Thoracic aorta (tissue), 2 donors: ENCODE measurements around the gene TRIM9. TPM values are rescaled to one million over a fixed set of nuclear protein-coding genes. Genes with fewer than 3 reads are reported as not detected.

Experiments
- ATAC-seq: fragments of 150-250 bp; one replicate; pipeline ENCODE4 v1.8.0; 2017; ENCODE audit warnings: low read depth; ENCODE audit not compliant: insufficient number of reproducible peaks, low FRiP score
- DNase-seq: peaks from one replicate; pipeline ENCODE4 v3.0.0-alpha.2; 2020; ENCODE audit warnings: low spot score
- H3K27ac ChIP-seq, 2 donors: fragments of 200-600 bp; sonication (generic); 1 replicate in 1 of 2; 2 replicates in 1 of 2; pipeline ENCODE4 v1.5.1; 2016; ENCODE audit warnings: mild to moderate bottlenecking in 2 of 2, moderate library complexity in 2 of 2
- H3K27me3 ChIP-seq: fragments of 200-600 bp; sonication (generic); replicated peaks from 2 replicates; pipeline ENCODE4 v1.6.0; 2016; ENCODE audit warnings: mild to moderate bottlenecking; ENCODE audit not compliant: insufficient read depth
- H3K36me3 ChIP-seq: fragments of 200-600 bp; sonication (generic); one replicate; pipeline ENCODE4 v1.5.1; 2016
- H3K4me1 ChIP-seq, 2 donors: fragments of 200-600 bp; sonication (generic); 1 replicate in 1 of 2; 2 replicates in 1 of 2; pipeline versions ENCODE4 v1.5.1 to v1.6.0; 2016; ENCODE audit warnings: low read depth in 2 of 2, mild to moderate bottlenecking in 1 of 2; ENCODE audit not compliant: control insufficient read depth in 1 of 2
- H3K4me3 ChIP-seq: fragments of 200-600 bp; sonication (generic); 2 replicates; pipeline ENCODE4 v1.5.1; 2016; ENCODE audit warnings: mild to moderate bottlenecking
- H3K9me3 ChIP-seq: fragments of 200-600 bp; sonication (generic); 2 replicates; pipeline ENCODE4 v1.5.1; 2016
- total RNA-seq, 2 donors: library from RNA; depleted of rRNA; stranded (reverse); fragments of >200 nt; gene quantifications; one replicate each; pipeline versions ENCODE4 v1.1.0 to v1.2.3, GENCODE V29; 2016
- TF ChIP-seq, protein P1 (sequence below): fragments of 200-600 bp; sonication (generic); IDR thresholded peaks from one replicate; pipeline ENCODE4 v1.5.1; 2019; ENCODE audit warnings: antibody characterized with exemption

The TRIM9 gene
- total RNA-seq, 2 donors from 2014 or later, result 0.41 to 2.1 TPM

DNA sequence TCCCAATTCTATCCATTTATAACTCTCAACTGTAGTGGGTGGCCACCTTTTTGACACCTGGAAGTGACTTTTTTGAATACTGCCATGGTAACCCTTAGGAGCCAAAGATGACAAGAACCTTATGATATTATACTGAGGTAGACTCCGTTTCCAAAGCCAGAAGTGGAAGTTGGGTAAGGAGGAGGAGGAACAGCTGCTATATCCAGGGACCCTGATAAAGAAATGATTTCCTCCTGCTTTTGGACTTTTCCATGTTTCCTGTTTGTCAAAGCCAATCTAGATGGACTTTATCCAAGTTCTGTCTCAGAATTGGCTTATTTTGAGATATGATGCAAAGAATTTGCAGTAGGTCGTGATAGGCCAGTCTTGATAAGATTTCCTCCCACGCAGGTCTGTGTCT, 14.3 kb downstream of the TRIM9 start:
- no peaks in the 10 kb centered on the region for H3K4me1 ChIP-seq
- no peak overlapping the region for H3K27ac ChIP-seq
- H3K9me3 ChIP-seq, result no peaks in the 10 kb centered on the region
- DNase-seq, result no peak
- ATAC-seq, result no peak
- H3K27me3 ChIP-seq, result no peaks in the 10 kb centered on the region
- no peak overlapping the region for H3K4me3 ChIP-seq
- TF ChIP-seq, protein P1, sequence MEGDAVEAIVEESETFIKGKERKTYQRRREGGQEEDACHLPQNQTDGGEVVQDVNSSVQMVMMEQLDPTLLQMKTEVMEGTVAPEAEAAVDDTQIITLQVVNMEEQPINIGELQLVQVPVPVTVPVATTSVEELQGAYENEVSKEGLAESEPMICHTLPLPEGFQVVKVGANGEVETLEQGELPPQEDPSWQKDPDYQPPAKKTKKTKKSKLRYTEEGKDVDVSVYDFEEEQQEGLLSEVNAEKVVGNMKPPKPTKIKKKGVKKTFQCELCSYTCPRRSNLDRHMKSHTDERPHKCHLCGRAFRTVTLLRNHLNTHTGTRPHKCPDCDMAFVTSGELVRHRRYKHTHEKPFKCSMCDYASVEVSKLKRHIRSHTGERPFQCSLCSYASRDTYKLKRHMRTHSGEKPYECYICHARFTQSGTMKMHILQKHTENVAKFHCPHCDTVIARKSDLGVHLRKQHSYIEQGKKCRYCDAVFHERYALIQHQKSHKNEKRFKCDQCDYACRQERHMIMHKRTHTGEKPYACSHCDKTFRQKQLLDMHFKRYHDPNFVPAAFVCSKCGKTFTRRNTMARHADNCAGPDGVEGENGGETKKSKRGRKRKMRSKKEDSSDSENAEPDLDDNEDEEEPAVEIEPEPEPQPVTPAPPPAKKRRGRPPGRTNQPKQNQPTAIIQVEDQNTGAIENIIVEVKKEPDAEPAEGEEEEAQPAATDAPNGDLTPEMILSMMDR, result no peak
- H3K36me3 ChIP-seq, result no peaks in the 10 kb centered on the region

DNA sequence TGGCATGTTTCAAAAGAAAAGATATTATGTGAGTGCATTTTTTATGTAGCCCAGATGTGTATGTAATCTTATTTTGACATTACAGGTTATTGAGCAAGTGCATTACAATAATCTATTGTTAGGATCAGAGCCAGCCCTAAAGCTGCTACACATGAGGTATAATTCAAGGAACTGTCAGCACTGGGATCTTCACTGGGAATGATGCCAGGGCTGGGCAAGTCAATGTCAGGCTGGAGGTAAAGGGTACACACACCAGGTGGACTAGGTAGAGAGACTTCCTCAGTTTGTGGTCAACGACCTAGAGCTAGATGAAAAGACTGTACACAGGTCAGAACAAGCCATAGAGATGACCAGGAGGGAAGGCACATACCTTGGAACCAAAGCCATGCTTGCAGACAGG, 15.4 kb downstream of the TRIM9 start:
- Histone ChIP-seq H3K27ac (no peak overlapping the region), H3K9me3 (no peaks in the 10 kb centered on the region)
- ATAC-seq, result no peak

GRCh38 chr14:51079085-51079484, 15.8 kb downstream of the TRIM9 start:
- Histone ChIP-seq H3K9me3 (no peaks in the 10 kb centered on the region), H3K4me3 (no peak overlapping the region), H3K4me1 (no peaks in the 10 kb centered on the region), H3K27ac (no peak overlapping the region), H3K27me3 (no peaks in the 10 kb centered on the region), H3K36me3 (no peaks in the 10 kb centered on the region)
- TF ChIP-seq, protein P1, result no peak
- DNase-seq (no peak), ATAC-seq (no peak)

More for the DNA sequence above, 15.4 kb downstream of the TRIM9 start:
- no peak overlapping the region for H3K4me3 ChIP-seq
- no peaks in the 10 kb centered on the region for H3K36me3 ChIP-seq
- H3K4me1 ChIP-seq, result no peaks in the 10 kb centered on the region
- TF ChIP-seq, protein P1, result no peak
- DNase-seq, result no peak
- no peaks in the 10 kb centered on the region for H3K27me3 ChIP-seq

DNA sequence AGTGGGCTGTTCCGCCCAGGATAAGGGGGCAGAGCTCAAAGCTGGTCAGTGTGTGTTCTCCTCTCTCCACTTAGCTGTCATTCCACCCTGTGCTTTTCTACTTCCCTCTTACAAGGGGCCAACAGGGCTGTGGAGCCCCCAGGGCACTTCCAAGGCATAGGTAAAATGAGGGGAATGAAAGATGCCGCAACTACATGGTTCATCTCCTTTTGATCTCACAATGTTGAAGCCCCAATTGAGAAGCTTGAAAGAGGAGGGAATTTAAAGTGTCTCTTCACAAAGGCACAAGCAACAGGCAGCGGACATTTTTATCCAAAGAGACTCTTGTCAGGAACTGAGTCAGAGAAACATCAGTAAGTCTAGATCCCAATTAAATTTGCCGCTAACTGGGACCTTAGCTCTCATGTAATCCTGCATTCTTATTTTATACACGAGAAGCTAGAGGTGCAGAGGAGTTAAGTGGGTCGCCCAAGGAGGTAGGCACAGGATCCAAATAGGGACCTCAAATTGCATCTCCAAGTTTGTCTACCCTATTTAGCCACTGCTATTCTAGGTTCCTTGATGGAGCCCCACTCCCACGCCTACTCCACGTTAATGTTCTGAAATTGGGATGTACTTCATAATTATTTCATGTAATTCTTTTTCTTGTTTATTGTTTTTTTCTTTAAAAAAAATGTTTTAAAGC, 20.1 kb downstream of the TRIM9 start:
- Histone ChIP-seq H3K36me3 (no peaks in the 10 kb centered on the region), H3K4me3 (no peak overlapping the region), H3K27me3 (no peaks in the 10 kb centered on the region), H3K9me3 (no peaks in the 10 kb centered on the region), H3K27ac (no peak overlapping the region), H3K4me1 (peaks cover 0 to 6% of the 10 kb centered on the region in 2 donors)
- TF ChIP-seq, protein P1, result no peak
- ATAC-seq, result no peak
- no peak for DNase-seq

GRCh38 chr14:51073731-51074130, 21.2 kb downstream of the TRIM9 start:
- TF ChIP-seq, protein P1, result no peak
- Histone ChIP-seq H3K4me3 (no peak overlapping the region), H3K9me3 (no peaks in the 10 kb centered on the region), H3K4me1 (peaks cover 0 to 6% of the 10 kb centered on the region in 2 donors), H3K27ac (no peak overlapping the region), H3K36me3 (no peaks in the 10 kb centered on the region), H3K27me3 (no peaks in the 10 kb centered on the region)
- ATAC-seq, result no peak
- DNase-seq, result no peak
